Liver (tissue), 9 donors: Measurements from ENCODE around the gene MAGIX. TPM values are rescaled to one million over a fixed set of nuclear protein-coding genes. Genes with fewer than 3 reads are reported as not detected.

Experiments
- DNase-seq: peaks from one replicate; pipeline ENCODE4 v3.0.0-alpha.2; 2017; ENCODE audit warnings: low spot score
- H3K27ac ChIP-seq, 2 donors: one replicate each; pipeline ENCODE4 v1.7.0; 2013; ENCODE audit warnings: inconsistent platforms in 2 of 2, low read length in 2 of 2, control low read depth in 1 of 2, low read depth in 1 of 2, mild to moderate bottlenecking in 1 of 2
- H3K27me3 ChIP-seq, 4 donors: one replicate each; pipeline versions ENCODE4 v1.6.1 to v1.7.0; 2013; ENCODE audit warnings: low read length in 3 of 4, inconsistent platforms in 1 of 4, mild to moderate bottlenecking in 1 of 4, moderate library complexity in 1 of 4; ENCODE audit not compliant: control insufficient read depth in 4 of 4, insufficient read depth in 4 of 4
- H3K36me3 ChIP-seq, 4 donors: one replicate each; pipeline versions ENCODE4 v1.6.1 to v1.7.0; 2013; ENCODE audit warnings: low read length in 3 of 4, mild to moderate bottlenecking in 3 of 4, low read depth in 1 of 4, moderate library complexity in 1 of 4; ENCODE audit not compliant: control insufficient read depth in 4 of 4, insufficient read depth in 3 of 4
- H3K4me1 ChIP-seq, 4 donors: one replicate each; pipeline versions ENCODE4 v1.6.1 to v1.7.0; 2013; ENCODE audit warnings: low read length in 3 of 4, mild to moderate bottlenecking in 3 of 4, moderate library complexity in 1 of 4; ENCODE audit not compliant: control insufficient read depth in 4 of 4, insufficient read depth in 4 of 4
- H3K4me3 ChIP-seq, 3 donors: one replicate each; pipeline versions ENCODE4 v1.6.1 to v1.7.0; 2013; ENCODE audit warnings: low read length in 3 of 3, control low read depth in 1 of 3, low read depth in 1 of 3, mild to moderate bottlenecking in 1 of 3
- H3K9ac ChIP-seq, 2 donors: one replicate each; pipeline ENCODE4 v1.7.0; 2013; ENCODE audit warnings: low read length in 2 of 2, mild to moderate bottlenecking in 2 of 2, moderate library complexity in 2 of 2, control low read depth in 1 of 2, low read depth in 1 of 2
- H3K9me3 ChIP-seq, 4 donors: one replicate each; pipeline versions ENCODE4 v1.6.1 to v1.7.0; 2013; ENCODE audit warnings: low read length in 3 of 4; ENCODE audit not compliant: control insufficient read depth in 4 of 4
- EGR1 ChIP-seq, 2 donors: IDR thresholded peaks; 2 replicates each; pipeline ENCODE4 v1.6.1; 2016 to 2018; ENCODE audit warnings: antibody characterized with exemption in 2 of 2, low read depth in 2 of 2
- FOXA2 ChIP-seq: IDR thresholded peaks from 2 replicates; pipeline ENCODE4 v1.6.1; 2016; ENCODE audit warnings: antibody characterized with exemption
- GABPA ChIP-seq, 2 donors: IDR thresholded peaks in 1 of 2; conservative IDR thresholded peaks in 1 of 2; 2 replicates each; pipeline ENCODE4 v1.6.1; 2016; ENCODE audit warnings: antibody characterized with exemption in 2 of 2, mild to moderate bottlenecking in 1 of 2, moderate library complexity in 1 of 2
- HNF4A ChIP-seq, 2 donors: conservative IDR thresholded peaks; 2 replicates each; pipeline ENCODE4 v1.6.1; 2016; ENCODE audit warnings: antibody characterized with exemption in 2 of 2, mild to moderate bottlenecking in 2 of 2
- HNF4G ChIP-seq: IDR thresholded peaks from 2 replicates; pipeline ENCODE4 v1.6.1; 2016; ENCODE audit warnings: antibody characterized with exemption
- NR2F2 ChIP-seq: IDR thresholded peaks from 2 replicates; pipeline ENCODE4 v1.6.1; 2016; ENCODE audit warnings: antibody characterized with exemption
- RAD21 ChIP-seq, 2 donors: IDR thresholded peaks; 2 replicates each; pipeline ENCODE4 v1.6.1; 2016; ENCODE audit warnings: antibody characterized with exemption in 2 of 2, mild to moderate bottlenecking in 2 of 2
- REST ChIP-seq: IDR thresholded peaks from 2 replicates; pipeline ENCODE4 v1.6.1; 2016; ENCODE audit warnings: antibody characterized with exemption, mild to moderate bottlenecking
- RXRA ChIP-seq, 2 donors: IDR thresholded peaks; 2 replicates each; pipeline ENCODE4 v1.6.1; 2017 to 2018; ENCODE audit warnings: antibody characterized with exemption in 2 of 2, mild to moderate bottlenecking in 1 of 2
- TAF1 ChIP-seq: conservative IDR thresholded peaks from 2 replicates; pipeline ENCODE4 v1.6.1; 2016; ENCODE audit warnings: antibody characterized with exemption, mild to moderate bottlenecking
- YY1 ChIP-seq: IDR thresholded peaks from 2 replicates; pipeline ENCODE4 v1.6.1; 2016; ENCODE audit warnings: antibody characterized with exemption, mild to moderate bottlenecking
- WGBS: extraction: QIAGEN DNeasy Blood & Tissue Kit; methylation state at CpG from one replicate; pipeline ENCODE4 v1.1.7; 2013; 5-methylcytosine and 5-hydroxymethylcytosine counted together
- polyA plus RNA-seq, 2 donors: library from polyadenylated mRNA; stranded (reverse) in 1 of 2; unstranded in 1 of 2; fragments of 200-250 nt in 1 of 2; fragments of >200 nt in 1 of 2; fragmentation: Nextera tagmentation in 1 of 2; extraction: Ambion mirVana in 1 of 2; gene quantifications; one replicate each; pipeline versions ENCODE4 v1.2.1 to v1.2.3, GENCODE V29; 2013 to 2015
- total RNA-seq, 2 donors: library from RNA; depleted of rRNA; stranded (reverse); fragments of >200 nt; gene quantifications; one replicate each; pipeline ENCODE4 v1.2.3, GENCODE V29; 2014
- TF ChIP-seq, protein P1 (sequence below): IDR thresholded peaks from 2 replicates; pipeline ENCODE4 v1.6.1; 2016; ENCODE audit warnings: antibody characterized with exemption
- donor health status: healthy.
- donor health status: healthy.
- donor health status: healthy.
- donor health status: healthy.
- donor health status: healthy.

The MAGIX gene
- total and polyA plus RNA-seq, 4 donors, result 2.9 to 10.8 (median 7.9) TPM

- TF ChIP-seq REST (peak; percentile 68), RXRA (IDR thresholded peaks at IDR 0.05) (peak; percentile 22 to 66), NR2F2 (peak; percentile 90), GABPA (IDR thresholded peaks at IDR 0.05 in 1 of 2, conservative IDR thresholded peaks at IDR 0.05 in 1 of 2) (peak; percentile 62 to 90), EGR1 (IDR thresholded peaks at IDR 0.05; ENCODE audit: low read depth in 2 of 2) (no peak), TAF1 (peak; percentile 90), YY1 (peak; percentile 29), HNF4A (conservative IDR thresholded peaks at IDR 0.05) (no peak)
These were observed 28.4 kb downstream of the MAGIX start (continued) for GRCh38 chrX:49190821-49191573.

GRCh38 chrX:49191574-49192011 lies 29.0 kb downstream of the MAGIX start:
- H3K36me3 ChIP-seq, result no peaks in the 10 kb centered on the region
- no peaks in the 10 kb centered on the region for H3K9me3 ChIP-seq
- no peak for DNase-seq
- H3K27ac ChIP-seq, result peak overlapping the region; percentile 65 to 83
- H3K4me3 ChIP-seq, result peak overlapping the region; percentile 72 to 83 (median 78)
- H3K27me3 ChIP-seq, result no peaks in the 10 kb centered on the region
- under 1% methylated on average over 34 of the region's 34 CpGs for WGBS
- TF ChIP-seq HNF4G (no peak), GABPA (IDR thresholded peaks at IDR 0.05 in 1 of 2, conservative IDR thresholded peaks at IDR 0.05 in 1 of 2) (no peak), RXRA (IDR thresholded peaks at IDR 0.05) (no peak), RAD21 (IDR thresholded peaks at IDR 0.05) (peak in 1 of 2 donors; percentile 1), HNF4A (conservative IDR thresholded peaks at IDR 0.05) (no peak), FOXA2 (no peak), NR2F2 (no peak), REST (no peak), TAF1 (peak; percentile 13)
- TF ChIP-seq, protein P1, sequence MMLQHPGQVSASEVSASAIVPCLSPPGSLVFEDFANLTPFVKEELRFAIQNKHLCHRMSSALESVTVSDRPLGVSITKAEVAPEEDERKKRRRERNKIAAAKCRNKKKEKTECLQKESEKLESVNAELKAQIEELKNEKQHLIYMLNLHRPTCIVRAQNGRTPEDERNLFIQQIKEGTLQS, result no peak
- peaks cover 0 to 8% (median 3%) of the 10 kb centered on the region in 4 donors for H3K4me1 ChIP-seq
- H3K9ac ChIP-seq, result peak overlapping the region; percentile 8 to 72
